ENCODE measurements around the gene NDFIP1. TPM values are rescaled to one million over a fixed set of nuclear protein-coding genes. Genes with fewer than 3 reads are reported as not detected.

The NDFIP1 gene
- polyA plus RNA-seq, 1 donor from 2014 or later: 108 TPM

Other genes starting within 250 kb of the NDFIP1 start
- gene PCDH1, start 230.4 kb upstream of the NDFIP1 start, polyA plus RNA-seq (ENCODE audit: insufficient read depth, low read depth, low replicate concordance): 35.4 TPM
- 25.2 TPM for gene DELE1, start 184.9 kb upstream of the NDFIP1 start, polyA plus RNA-seq (ENCODE audit: insufficient read depth, low read depth, low replicate concordance)
- gene PCDH12, start 150.6 kb upstream of the NDFIP1 start, polyA plus RNA-seq (ENCODE audit: insufficient read depth, low read depth, low replicate concordance): 3.0 TPM
- 39.1 TPM for gene RNF14, start 139.7 kb upstream of the NDFIP1 start, polyA plus RNA-seq (ENCODE audit: insufficient read depth, low read depth, low replicate concordance)
- gene GNPDA1, start 95.8 kb upstream of the NDFIP1 start, polyA plus RNA-seq (ENCODE audit: insufficient read depth, low read depth, low replicate concordance): 66.1 TPM
- 5.3 TPM for gene SPRY4, start 216.2 kb downstream of the NDFIP1 start, polyA plus RNA-seq (ENCODE audit: insufficient read depth, low read depth, low replicate concordance)